ENCODE measurements around the gene BTN2A1. TPM values are rescaled to one million over a fixed set of nuclear protein-coding genes. Genes with fewer than 3 reads are reported as not detected.
A peak's percentile ranks its signal among the peaks of the same experiment; 100 is the strongest.
"Not testable (repeated sequence)": the region's sequence is repeated elsewhere in the genome, so short reads cannot be mapped to it uniquely, and the experiment has no call there.

The BTN2A1 gene
- total RNA-seq, 1 donor from 2014 or later = 28.7 TPM

- DNase-seq (ENCODE audit: low spot score) = no peak
These were observed 1.5 kb downstream of the BTN2A1 start for GRCh38 chr6:26459023-26459810.

GRCh38 chr6:26461353-26461752, 3.6 kb downstream of the BTN2A1 start:
- peak overlapping the region; percentile 54 for H3K4me3 Mint-ChIP-seq (ENCODE audit: unreplicated experiment)
- not testable (repeated sequence) for H3K9me3 Mint-ChIP-seq (ENCODE audit: unreplicated experiment); DNase-seq (ENCODE audit: low spot score); H3K27ac Mint-ChIP-seq (ENCODE audit: unreplicated experiment)
- peaks cover 46% of the 10 kb centered on the region for H3K4me1 Mint-ChIP-seq (ENCODE audit: unreplicated experiment)
- H3K27me3 Mint-ChIP-seq (ENCODE audit: unreplicated experiment) = peaks cover 11% of the 10 kb centered on the region
- peaks cover 51% of the 10 kb centered on the region for H3K36me3 Mint-ChIP-seq (ENCODE audit: low read depth, unreplicated experiment)

More at GRCh38 chr6:26459023-26459810, 1.5 kb downstream of the BTN2A1 start:
- H3K27me3 Mint-ChIP-seq (ENCODE audit: unreplicated experiment) = peaks cover 4% of the 10 kb centered on the region
- H3K9me3 Mint-ChIP-seq (ENCODE audit: unreplicated experiment) = no peaks in the 10 kb centered on the region
- TF ChIP-seq, protein P1, sequence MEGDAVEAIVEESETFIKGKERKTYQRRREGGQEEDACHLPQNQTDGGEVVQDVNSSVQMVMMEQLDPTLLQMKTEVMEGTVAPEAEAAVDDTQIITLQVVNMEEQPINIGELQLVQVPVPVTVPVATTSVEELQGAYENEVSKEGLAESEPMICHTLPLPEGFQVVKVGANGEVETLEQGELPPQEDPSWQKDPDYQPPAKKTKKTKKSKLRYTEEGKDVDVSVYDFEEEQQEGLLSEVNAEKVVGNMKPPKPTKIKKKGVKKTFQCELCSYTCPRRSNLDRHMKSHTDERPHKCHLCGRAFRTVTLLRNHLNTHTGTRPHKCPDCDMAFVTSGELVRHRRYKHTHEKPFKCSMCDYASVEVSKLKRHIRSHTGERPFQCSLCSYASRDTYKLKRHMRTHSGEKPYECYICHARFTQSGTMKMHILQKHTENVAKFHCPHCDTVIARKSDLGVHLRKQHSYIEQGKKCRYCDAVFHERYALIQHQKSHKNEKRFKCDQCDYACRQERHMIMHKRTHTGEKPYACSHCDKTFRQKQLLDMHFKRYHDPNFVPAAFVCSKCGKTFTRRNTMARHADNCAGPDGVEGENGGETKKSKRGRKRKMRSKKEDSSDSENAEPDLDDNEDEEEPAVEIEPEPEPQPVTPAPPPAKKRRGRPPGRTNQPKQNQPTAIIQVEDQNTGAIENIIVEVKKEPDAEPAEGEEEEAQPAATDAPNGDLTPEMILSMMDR (IDR thresholded peaks at IDR 0.05; ENCODE audit: unreplicated experiment) = no peak
- H3K4me3 Mint-ChIP-seq (ENCODE audit: unreplicated experiment) = peak overlapping the region; percentile 85
- H3K27ac Mint-ChIP-seq (ENCODE audit: unreplicated experiment) = no peak overlapping the region
- peaks cover 33% of the 10 kb centered on the region for H3K36me3 Mint-ChIP-seq (ENCODE audit: low read depth, unreplicated experiment)
- H3K4me1 Mint-ChIP-seq (ENCODE audit: unreplicated experiment) = peaks cover 57% of the 10 kb centered on the region

- DNase-seq (ENCODE audit: low spot score) = no peak
- no peak overlapping the region for H3K27ac Mint-ChIP-seq (ENCODE audit: unreplicated experiment)
- no peaks in the 10 kb centered on the region for H3K9me3 Mint-ChIP-seq (ENCODE audit: unreplicated experiment)
- TF ChIP-seq, protein P1 (IDR thresholded peaks at IDR 0.05; ENCODE audit: unreplicated experiment) = no peak
- peaks cover 22% of the 10 kb centered on the region for H3K4me1 Mint-ChIP-seq (ENCODE audit: unreplicated experiment)
- H3K4me3 Mint-ChIP-seq (ENCODE audit: unreplicated experiment) = peak overlapping the region; percentile 38
- peaks cover 74% of the 10 kb centered on the region for H3K36me3 Mint-ChIP-seq (ENCODE audit: low read depth, unreplicated experiment)
- peaks cover 10% of the 10 kb centered on the region for H3K27me3 Mint-ChIP-seq (ENCODE audit: unreplicated experiment)
These were observed 6.3 kb downstream of the BTN2A1 start for GRCh38 chr6:26464014-26464413.

- peak overlapping the region; percentile 38 for H3K4me3 Mint-ChIP-seq (ENCODE audit: unreplicated experiment)
- H3K27me3 Mint-ChIP-seq (ENCODE audit: unreplicated experiment) = peaks cover 10% of the 10 kb centered on the region
- H3K27ac Mint-ChIP-seq (ENCODE audit: unreplicated experiment) = no peak overlapping the region
- no peak for DNase-seq (ENCODE audit: low spot score)
- TF ChIP-seq, protein P1 (IDR thresholded peaks at IDR 0.05; ENCODE audit: unreplicated experiment) = no peak
- no peaks in the 10 kb centered on the region for H3K9me3 Mint-ChIP-seq (ENCODE audit: unreplicated experiment)
- H3K4me1 Mint-ChIP-seq (ENCODE audit: unreplicated experiment) = peaks cover 17% of the 10 kb centered on the region
- peaks cover 75% of the 10 kb centered on the region for H3K36me3 Mint-ChIP-seq (ENCODE audit: low read depth, unreplicated experiment)
These were observed 6.8 kb downstream of the BTN2A1 start for GRCh38 chr6:26464416-26465131.

DNA sequence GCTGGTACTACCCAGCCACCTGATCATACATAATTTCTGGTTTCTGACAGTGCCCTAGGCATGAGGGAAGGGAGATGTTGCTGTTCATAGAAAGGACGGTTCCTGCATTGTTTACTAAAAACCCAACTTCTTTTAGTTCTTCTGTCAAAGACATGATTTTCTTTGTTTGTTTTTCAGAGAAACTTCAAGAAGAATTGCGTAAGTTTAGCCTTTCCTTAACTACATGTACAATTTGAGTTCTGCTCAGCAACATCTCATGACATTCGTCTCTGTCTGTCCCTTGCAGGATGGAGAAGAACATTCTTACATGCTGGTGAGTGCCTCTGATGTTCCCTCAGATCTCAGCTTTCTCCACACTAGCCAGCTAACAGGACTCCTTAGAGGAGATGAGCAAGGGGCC, 8.0 kb downstream of the BTN2A1 start:
- peaks cover 12% of the 10 kb centered on the region for H3K4me1 Mint-ChIP-seq (ENCODE audit: unreplicated experiment)
- TF ChIP-seq, protein P1 (IDR thresholded peaks at IDR 0.05; ENCODE audit: unreplicated experiment) = no peak
- no peaks in the 10 kb centered on the region for H3K9me3 Mint-ChIP-seq (ENCODE audit: unreplicated experiment)
- peak overlapping the region; percentile 36 for H3K27ac Mint-ChIP-seq (ENCODE audit: unreplicated experiment)
- peaks cover 80% of the 10 kb centered on the region for H3K36me3 Mint-ChIP-seq (ENCODE audit: low read depth, unreplicated experiment)
- no peak for DNase-seq (ENCODE audit: low spot score)
- peaks cover 13% of the 10 kb centered on the region for H3K27me3 Mint-ChIP-seq (ENCODE audit: unreplicated experiment)
- H3K4me3 Mint-ChIP-seq (ENCODE audit: unreplicated experiment) = peak overlapping the region; percentile 13
